ENCODE results near the gene ZBTB7C.

- TF ChIP-seq CTCF (IDR thresholded peaks at IDR 0.05 in 2 of 3, conservative IDR thresholded peaks at IDR 0.05 in 1 of 3; ENCODE audit: control insufficient read depth in 2 of 3, extremely low read depth in 1 of 3, insufficient read depth in 1 of 3, low read depth in 3 of 3, low read length in 3 of 3) (no peak), RAD21 (IDR thresholded peaks at IDR 0.05; ENCODE audit: insufficient read depth, low read depth, low read length) (no peak), MXI1 (IDR thresholded peaks at IDR 0.05; ENCODE audit: low read depth, low read length) (no peak), FOXM1 (IDR thresholded peaks at IDR 0.05; ENCODE audit: low read depth, low read length) (no peak), CBX5 (IDR thresholded peaks at IDR 0.05; ENCODE audit: low read depth) (no peak), POLR2A (IDR thresholded peaks at IDR 0.05; ENCODE audit: low read depth, low read length) (no peak), PAX5 (IDR thresholded peaks at IDR 0.05; ENCODE audit: borderline replicate concordance, low read depth, low read length) (no peak), KAT2A (conservative IDR thresholded peaks at IDR 0.05; ENCODE audit: control insufficient read depth, low read depth, low read length) (no peak), ZNF384 (IDR thresholded peaks at IDR 0.05; ENCODE audit: borderline replicate concordance, low read depth, low read length) (no peak), MAX (IDR thresholded peaks at IDR 0.05; ENCODE audit: low read depth, low read length) (no peak), STAT3 (IDR thresholded peaks at IDR 0.05; ENCODE audit: low read depth, low read length) (no peak), REST (IDR thresholded peaks at IDR 0.05; ENCODE audit: low read depth, low read length) (no peak)
- TF ChIP-seq, protein P1, sequence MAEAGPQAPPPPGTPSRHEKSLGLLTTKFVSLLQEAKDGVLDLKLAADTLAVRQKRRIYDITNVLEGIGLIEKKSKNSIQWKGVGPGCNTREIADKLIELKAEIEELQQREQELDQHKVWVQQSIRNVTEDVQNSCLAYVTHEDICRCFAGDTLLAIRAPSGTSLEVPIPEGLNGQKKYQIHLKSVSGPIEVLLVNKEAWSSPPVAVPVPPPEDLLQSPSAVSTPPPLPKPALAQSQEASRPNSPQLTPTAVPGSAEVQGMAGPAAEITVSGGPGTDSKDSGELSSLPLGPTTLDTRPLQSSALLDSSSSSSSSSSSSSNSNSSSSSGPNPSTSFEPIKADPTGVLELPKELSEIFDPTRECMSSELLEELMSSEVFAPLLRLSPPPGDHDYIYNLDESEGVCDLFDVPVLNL (IDR thresholded peaks at IDR 0.05; ENCODE audit: low read depth, low read length): no peak
These were observed 460 bp upstream of the ZBTB7C start for GRCh38 chr18:48409591-48410094.

Data from GM12878 (cell line).